Glomerular visceral epithelial cell (primary cell): Measurements from ENCODE around the gene MBTD1.
"Not testable (repeated sequence)": the region's sequence is repeated elsewhere in the genome, so short reads cannot be mapped to it uniquely, and the experiment has no call there.

Experiments
- DNase-seq: peaks from one replicate; pipeline ENCODE4 v3.0.0-alpha.2; 2016; ENCODE audit errors: extremely low spot score

Gene MBTD1

DNA sequence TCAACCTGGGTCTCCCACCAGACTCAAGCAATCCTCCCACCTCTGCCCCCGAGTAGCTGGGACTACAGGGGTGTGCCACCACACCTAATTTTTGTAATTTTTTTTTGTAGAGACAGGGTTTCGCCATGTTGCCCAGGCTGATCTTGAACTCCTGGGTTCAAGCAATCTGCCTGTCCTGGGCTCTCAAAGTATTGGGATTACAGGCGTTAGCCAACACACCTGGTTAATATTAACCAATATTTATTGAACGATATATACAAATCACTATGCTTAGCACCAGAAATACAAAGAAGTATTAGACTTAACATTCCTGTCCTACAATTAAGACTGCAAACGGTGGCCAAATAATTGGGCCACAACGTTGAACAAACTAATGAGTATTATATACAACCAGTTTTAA, 4.2 kb downstream of the MBTD1 start:
- DNase-seq = no peak

- no peak for DNase-seq
Observed at GRCh38 chr17:51251010-51251409, 8.8 kb downstream of the MBTD1 start.

- DNase-seq = no peak
Observed at GRCh38 chr17:51250314-51250840, 9.5 kb downstream of the MBTD1 start.

DNA sequence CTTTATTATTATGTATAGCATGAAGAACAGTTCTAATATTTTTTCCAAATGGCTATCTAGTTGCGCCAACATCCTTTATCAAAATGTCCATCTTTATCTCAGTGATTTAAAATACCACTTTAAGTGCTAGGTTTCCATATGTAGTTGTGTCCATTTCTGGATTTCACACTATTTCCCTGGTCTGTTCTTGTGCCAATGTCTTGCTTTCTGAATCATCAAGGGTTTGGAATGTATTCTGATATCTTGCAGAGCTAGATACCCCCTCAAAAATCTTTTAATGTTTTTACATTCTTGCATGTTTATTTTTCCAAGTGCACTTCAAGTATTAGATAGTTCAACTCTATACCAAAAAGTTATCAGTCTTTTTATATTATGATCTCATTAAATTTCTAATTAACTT, 14.3 kb downstream of the MBTD1 start:
- no peak for DNase-seq

DNA sequence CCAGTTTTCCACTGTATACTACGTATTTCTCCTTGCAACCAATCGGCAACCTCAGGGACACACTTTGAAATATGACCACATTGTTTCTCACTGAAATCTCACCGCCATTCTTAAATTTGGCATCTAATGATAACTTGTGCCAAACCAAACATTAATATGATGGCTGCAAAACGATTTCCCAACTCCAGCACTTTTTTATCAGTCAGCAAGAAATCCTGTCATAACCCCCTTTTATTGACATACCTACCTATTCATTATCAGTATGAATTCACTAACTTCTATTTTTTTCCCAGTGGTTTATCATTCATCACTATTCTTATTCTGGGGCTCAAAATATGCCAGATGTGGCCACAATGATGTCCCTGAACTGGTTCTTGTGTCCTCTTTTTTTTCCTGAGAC, 15.8 kb downstream of the MBTD1 start:
- DNase-seq = no peak

DNA sequence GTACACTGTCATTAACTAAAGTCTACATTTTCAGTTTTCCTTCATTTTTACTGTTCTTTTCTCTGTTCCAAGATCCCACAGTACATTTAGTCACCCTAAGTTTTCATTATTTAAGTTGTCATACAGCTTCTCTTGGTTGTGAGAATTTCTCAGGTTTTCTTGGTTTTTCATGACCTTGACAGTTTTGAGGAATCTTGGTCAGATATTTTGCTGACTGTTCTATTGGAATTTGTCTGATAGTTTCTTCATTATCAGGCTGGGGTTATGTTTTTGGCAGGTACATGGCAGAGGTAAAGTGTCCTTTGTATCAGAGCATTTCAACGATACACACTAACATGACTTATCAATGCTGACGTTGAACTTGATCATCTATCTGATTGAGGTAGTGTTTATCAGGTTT, 19.6 kb downstream of the MBTD1 start:
- DNase-seq = no peak

GRCh38 chr17:51238255-51238887, 21.5 kb downstream of the MBTD1 start:
- DNase-seq = no peak

DNA sequence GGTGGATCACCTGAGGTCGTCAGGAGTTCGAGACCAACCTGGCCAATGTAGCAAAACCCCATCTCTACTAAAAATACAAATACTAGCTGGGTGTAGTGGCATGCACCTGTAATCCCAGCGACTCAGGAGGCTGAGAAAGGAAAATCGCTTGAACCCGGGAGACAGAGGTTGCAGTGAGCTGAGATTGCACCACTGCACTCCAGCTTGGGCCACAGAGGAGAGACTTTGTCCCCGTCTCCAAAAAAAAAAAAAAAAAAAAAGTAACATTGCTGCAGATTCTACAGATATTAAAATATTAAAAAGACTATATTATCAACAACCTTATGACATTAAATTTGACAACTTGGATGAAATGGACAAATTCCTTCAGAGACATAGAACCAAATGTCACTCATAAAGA, 25.7 kb downstream of the MBTD1 start:
- no peak for DNase-seq

DNA sequence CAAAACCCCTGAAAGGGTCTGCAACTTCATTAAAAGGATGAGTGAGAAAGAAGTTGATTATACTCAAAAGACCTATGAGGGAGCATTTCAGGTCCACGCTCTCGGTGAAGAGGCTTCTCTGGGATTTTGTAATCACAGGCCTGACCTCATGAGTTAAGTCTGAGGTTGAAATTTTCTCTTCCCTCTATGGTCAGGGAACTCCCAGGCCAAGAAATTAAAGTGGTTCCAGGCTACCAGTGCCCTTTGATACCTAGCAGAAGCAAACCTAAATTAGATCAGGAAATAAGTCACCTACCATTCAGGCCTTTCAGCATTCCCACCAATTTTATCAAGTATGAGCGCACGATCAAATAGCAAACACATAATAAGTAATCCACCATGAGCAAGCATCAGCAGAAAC, 27.9 kb downstream of the MBTD1 start:
- DNase-seq = no peak

GRCh38 chr17:51230306-51230705, 29.5 kb downstream of the MBTD1 start:
- DNase-seq = no peak

GRCh38 chr17:51229889-51230288, 30.0 kb downstream of the MBTD1 start:
- DNase-seq = no peak

DNA sequence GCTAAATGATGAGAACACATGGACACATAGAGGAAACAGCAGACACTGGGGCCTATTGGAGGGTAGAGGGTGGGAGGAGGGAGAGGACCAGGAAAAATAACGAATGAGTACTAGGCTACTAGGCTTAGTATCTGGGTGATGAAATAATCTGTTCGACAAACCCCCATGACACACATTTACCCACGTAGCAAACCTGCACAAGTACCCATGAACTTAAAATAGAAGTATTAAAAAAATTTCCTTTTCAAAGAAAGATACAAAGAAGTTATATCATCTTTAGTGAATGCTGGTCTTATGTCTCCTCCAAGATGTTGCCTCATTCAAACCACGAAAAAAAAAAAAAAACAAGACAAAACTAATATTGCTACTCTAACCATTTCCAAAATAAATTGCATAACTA, 31.7 kb downstream of the MBTD1 start:
- DNase-seq = peak; percentile 8

- DNase-seq = not testable (repeated sequence)
Observed at GRCh38 chr17:51225523-51225922, 34.3 kb downstream of the MBTD1 start.

GRCh38 chr17:51224402-51225262, 35.2 kb downstream of the MBTD1 start:
- DNase-seq = no peak

- no peak for DNase-seq
Observed at GRCh38 chr17:51221322-51221721, 38.5 kb downstream of the MBTD1 start.

- DNase-seq = no peak
Observed at GRCh38 chr17:51217946-51218345, 41.9 kb downstream of the MBTD1 start.

DNA sequence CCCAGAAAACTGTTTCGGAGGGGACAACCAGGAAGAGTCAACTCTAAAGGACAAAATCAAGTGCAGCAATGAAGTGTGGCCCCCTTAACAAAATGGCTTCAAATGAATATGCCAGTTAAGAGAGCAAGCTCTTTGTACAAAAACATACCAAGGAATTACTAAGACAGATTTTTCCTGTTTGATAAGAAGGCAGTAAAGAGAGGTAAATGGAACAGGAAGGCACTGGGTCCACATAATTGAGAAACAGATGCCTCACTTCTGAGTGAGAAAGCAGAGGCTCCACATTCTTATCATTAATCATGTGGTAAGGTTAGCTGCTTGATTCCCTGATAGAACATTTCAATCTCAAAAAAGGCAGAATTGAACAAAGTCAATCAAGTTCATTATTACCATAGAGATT, 44.9 kb downstream of the MBTD1 start:
- no peak for DNase-seq

- no peak for DNase-seq
Observed at GRCh38 chr17:51203838-51204237, 56.0 kb downstream of the MBTD1 start.

- DNase-seq = no peak
Observed at GRCh38 chr17:51200846-51201245, 59.0 kb downstream of the MBTD1 start.

DNA sequence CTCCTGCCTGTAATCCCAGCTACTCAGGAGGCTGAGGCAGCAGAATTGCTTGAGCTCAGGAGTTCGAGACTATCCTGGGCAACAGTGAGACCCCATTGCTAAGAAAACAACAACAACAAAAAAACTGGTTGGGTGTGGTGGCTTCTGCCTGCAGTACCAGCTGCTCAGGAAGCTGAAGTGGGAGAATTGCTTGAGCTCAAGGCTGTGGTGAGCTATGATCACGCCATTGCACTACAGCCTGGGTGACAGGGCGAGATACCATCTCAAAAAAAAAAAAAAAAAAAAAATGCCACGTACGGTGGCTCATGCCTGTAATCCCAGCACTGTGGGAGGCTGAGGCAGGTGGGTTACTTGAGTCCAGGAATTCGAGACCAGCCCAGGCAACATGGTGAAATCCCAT, 59.6 kb downstream of the MBTD1 start:
- DNase-seq = no peak

GRCh38 chr17:51197754-51198153, 62.1 kb downstream of the MBTD1 start:
- no peak for DNase-seq

DNA sequence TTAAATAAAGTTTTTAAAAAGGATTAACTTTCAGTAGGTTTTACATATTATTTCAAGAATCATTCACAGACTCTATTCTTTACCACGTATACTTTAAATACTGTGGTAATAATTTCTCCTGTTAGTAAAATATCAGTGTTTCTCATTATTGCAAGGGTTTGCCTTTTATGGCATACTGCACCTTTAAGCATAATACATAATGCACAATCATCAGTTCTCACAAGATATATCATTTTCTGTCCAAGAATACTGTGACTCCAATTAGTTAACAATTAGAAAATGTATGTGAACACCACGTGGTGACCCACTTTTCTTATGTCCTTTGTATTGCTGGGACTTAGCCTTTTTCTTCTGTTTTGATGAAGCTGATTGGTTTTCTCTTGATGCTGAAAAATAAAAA, 68.0 kb downstream of the MBTD1 start:
- DNase-seq = no peak

GRCh38 chr17:51189628-51190027, 70.2 kb downstream of the MBTD1 start:
- no peak for DNase-seq
